Erythroblast (primary cell): ENCODE results near the gene SPATC1L.

Source experiments
- GATA1 ChIP-seq: IDR thresholded peaks from 2 replicates; pipeline ENCODE4 v1.6.1; 2011; ENCODE audit warnings: low read depth, mild to moderate bottlenecking, control low read depth, low read length, moderate library complexity
- POLR2A ChIP-seq: IDR thresholded peaks from 2 replicates; pipeline ENCODE4 v1.6.1; 2011; ENCODE audit warnings: mild to moderate bottlenecking, low read length

- no peak for TF ChIP-seq POLR2A
- no peak for TF ChIP-seq GATA1
These were observed 15.4 kb downstream of the SPATC1L start for GRCh38 chr21:46168659-46169386.
